Stomach (tissue), 4 donors: ENCODE results near the gene EML3.

Experiments
- CTCF ChIP-seq, 7 experiments: fragments of 450-650 bp in 4 of 7; fragments of 200-600 bp in 3 of 7; sonication (generic) in 3 of 7; IDR thresholded peaks; one replicate each; pipeline ENCODE4 v1.5.1; 2016 to 2019; ENCODE audit warnings: antibody characterized with exemption in 7 of 7, control low read depth in 2 of 7, mild to moderate bottlenecking in 1 of 7
- POLR2A ChIP-seq, 4 donors: fragments of 450-650 bp; IDR thresholded peaks; one replicate each; pipeline ENCODE4 v1.6.1; 2016; ENCODE audit warnings: antibody characterized with exemption in 4 of 4, control low read depth in 2 of 4, mild to moderate bottlenecking in 1 of 4, moderate library complexity in 1 of 4
- POLR2AphosphoS5 ChIP-seq, 3 donors: sonication (generic); formaldehyde crosslinking; IDR thresholded peaks; one replicate each; pipeline ENCODE4 v1.6.1; 2016; ENCODE audit warnings: antibody characterized with exemption in 3 of 3

- TF ChIP-seq POLR2AphosphoS5 (IDR thresholded peaks at IDR 0.05) (no peak), CTCF (IDR thresholded peaks at IDR 0.05) (no peak), POLR2A (IDR thresholded peaks at IDR 0.05) (no peak)
Observed at GRCh38 chr11:62610403-62610802, 2.2 kb downstream of the EML3 start.
